Measurements from ENCODE around the gene GRAMD2B. TPM values are rescaled to one million over a fixed set of nuclear protein-coding genes. Genes with fewer than 3 reads are reported as not detected.
"Not testable (repeated sequence)": the region's sequence is repeated elsewhere in the genome, so short reads cannot be mapped to it uniquely, and the experiment has no call there.

GRAMD2B gene
- total RNA-seq, 2 donors from 2014 or later: 9.5 to 9.6 TPM

DNA sequence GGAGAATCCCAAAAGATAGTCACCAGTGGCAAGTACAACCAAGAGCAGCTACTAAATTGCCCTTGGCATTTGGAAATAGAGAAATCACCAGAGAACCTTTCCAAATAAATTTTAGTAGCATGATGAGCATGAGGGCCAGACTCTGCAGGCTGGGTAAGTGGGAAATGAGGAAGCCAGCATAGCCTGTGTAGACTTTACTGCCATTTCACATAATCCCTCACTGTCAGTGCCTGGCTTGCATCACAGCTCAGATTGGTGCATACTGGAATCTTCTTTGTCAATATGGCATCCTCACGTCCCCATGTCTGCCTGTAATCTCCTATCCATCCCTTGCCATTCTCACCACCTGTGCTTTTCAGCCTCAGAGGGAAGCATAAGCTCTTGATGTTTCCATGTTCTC, 14.5 kb downstream of the GRAMD2B start:
- Mint-ChIP-seq H3K36me3 (peaks cover 16 to 26% of the 10 kb centered on the region in 2 donors), H3K9me3 (peaks cover 0 to 7% of the 10 kb centered on the region in 2 donors), H3K27ac (peak overlapping the region in 1 of 2 donors; percentile 33)
- no peak for DNase-seq (ENCODE audit: low spot score in 2 of 2)
- no peak for ATAC-seq

- DNase-seq (ENCODE audit: low spot score in 2 of 2) (no peak), ATAC-seq (peak; percentile 96 to 98)
- Mint-ChIP-seq H3K36me3 (peaks cover 16 to 26% of the 10 kb centered on the region in 2 donors), H3K9me3 (peaks cover 0 to 7% of the 10 kb centered on the region in 2 donors), H3K27ac (peak overlapping the region; percentile 2 to 33)
Measured at GRCh38 chr5:126438267-126438666, 15.1 kb downstream of the GRAMD2B start.

DNA sequence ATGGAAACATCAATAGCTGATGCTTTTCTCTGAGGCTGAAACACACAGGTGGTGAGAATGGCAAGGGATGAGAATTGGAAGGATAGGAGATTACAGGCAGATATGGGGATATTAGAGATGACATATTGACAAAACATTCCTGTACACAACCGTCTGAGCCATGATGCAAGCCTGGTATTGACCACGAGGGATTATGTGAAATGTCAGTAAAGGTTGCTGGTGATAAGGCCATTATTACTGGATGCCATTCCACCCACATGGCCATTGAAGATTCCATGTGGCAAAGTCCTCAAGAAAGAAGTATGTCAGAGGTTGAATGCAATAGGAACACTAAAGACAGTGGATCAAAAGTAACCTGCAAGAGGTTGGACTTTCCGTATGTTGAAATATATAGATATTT, 15.7 kb downstream of the GRAMD2B start:
- peak overlapping the region in 1 of 2 donors; percentile 33 for H3K27ac Mint-ChIP-seq
- DNase-seq (ENCODE audit: low spot score in 2 of 2): no peak
- H3K9me3 Mint-ChIP-seq: peaks cover 0 to 7% of the 10 kb centered on the region in 2 donors
- no peak for ATAC-seq
- H3K36me3 Mint-ChIP-seq: peaks cover 16 to 26% of the 10 kb centered on the region in 2 donors

- not testable (repeated sequence) for DNase-seq (ENCODE audit: low spot score in 2 of 2); ATAC-seq; H3K27ac Mint-ChIP-seq; H3K9me3 Mint-ChIP-seq
- H3K36me3 Mint-ChIP-seq: peaks cover 16 to 32% of the 10 kb centered on the region in 2 donors
Measured at GRCh38 chr5:126439724-126440123, 16.5 kb downstream of the GRAMD2B start.

DNA sequence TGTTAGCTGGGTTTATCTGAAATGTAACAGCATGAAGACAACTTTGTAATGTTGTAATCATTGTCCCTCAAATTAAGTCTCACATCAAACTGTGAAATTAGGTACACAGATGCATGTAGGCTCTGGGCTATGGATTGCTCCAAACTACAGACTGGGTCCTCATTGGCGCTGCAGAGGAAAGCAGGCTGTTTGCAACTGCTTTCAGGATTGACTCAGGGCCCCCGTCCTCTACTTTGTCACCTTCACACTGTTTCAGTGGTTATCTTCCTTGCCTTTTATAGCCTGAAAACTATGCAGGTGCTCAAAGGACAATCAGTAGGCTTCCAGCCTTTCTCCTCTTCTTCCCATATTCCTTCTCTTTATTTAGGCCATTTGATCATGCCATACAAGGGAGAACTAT, 18.0 kb downstream of the GRAMD2B start:
- no peak for DNase-seq (ENCODE audit: low spot score in 2 of 2)
- Mint-ChIP-seq H3K9me3 (peaks cover 0 to 7% of the 10 kb centered on the region in 2 donors), H3K27ac (no peak overlapping the region), H3K36me3 (peaks cover 16 to 40% of the 10 kb centered on the region in 2 donors)
- ATAC-seq: no peak

DNA sequence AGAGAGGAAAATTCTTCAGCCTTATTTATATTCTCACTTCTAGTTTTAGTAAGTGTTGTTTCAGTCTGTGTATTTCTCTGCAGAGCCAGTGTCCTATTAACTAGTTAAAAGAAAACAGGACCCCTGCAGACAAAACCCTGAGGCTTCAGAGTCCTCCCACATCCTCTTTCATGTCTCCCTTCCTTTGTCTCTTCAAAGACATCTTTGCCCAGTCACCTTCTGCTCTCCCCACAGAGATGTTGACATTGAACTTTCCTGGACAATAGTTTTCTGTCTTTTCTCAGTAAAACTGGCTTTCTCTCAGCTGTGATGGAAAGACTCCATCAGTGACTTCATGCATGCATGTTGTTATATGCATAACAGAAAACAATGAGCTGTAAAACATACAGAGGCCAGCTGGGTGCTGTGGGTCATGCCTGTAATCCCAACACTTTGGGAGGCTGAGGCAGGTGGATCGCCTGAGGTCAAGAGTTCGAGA, 20.2 kb downstream of the GRAMD2B start:
- Mint-ChIP-seq H3K9me3 (no peaks in the 10 kb centered on the region), H3K27ac (peak overlapping the region; percentile 2 to 26), H3K36me3 (peaks cover 6 to 29% of the 10 kb centered on the region in 2 donors)
- DNase-seq (ENCODE audit: low spot score in 2 of 2) (no peak), ATAC-seq (peak; percentile 6 to 69)

DNA sequence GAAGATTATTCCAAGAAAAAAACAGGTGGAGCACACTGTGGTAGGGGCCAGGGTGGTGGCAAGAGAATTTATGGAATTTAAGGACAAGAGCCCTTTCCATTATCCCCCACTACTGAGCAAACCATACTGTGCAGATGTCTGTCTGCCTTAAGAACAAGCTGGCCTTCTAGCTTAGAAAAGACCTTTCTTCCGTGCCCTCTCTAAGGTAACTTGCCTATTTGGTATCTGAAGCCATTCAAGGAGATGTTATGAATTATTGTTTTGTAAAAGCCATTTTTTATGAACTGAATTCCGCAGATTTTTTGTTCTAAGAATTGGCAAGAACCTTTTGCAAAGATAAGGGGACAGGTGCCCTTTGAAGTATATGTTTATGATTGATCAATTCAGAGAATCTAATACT, 20.9 kb downstream of the GRAMD2B start:
- no peak for DNase-seq (ENCODE audit: low spot score in 2 of 2)
- peaks cover 0 to 24% of the 10 kb centered on the region in 2 donors for H3K36me3 Mint-ChIP-seq
- no peaks in the 10 kb centered on the region for H3K9me3 Mint-ChIP-seq
- ATAC-seq: no peak
- no peak overlapping the region for H3K27ac Mint-ChIP-seq

- Mint-ChIP-seq H3K9me3 (no peaks in the 10 kb centered on the region), H3K27ac (peak overlapping the region in 1 of 2 donors; percentile 3), H3K36me3 (peaks cover 0 to 14% of the 10 kb centered on the region in 2 donors)
- ATAC-seq (no peak), DNase-seq (ENCODE audit: low spot score in 2 of 2) (no peak)
Measured at GRCh38 chr5:126445502-126446174, 22.4 kb downstream of the GRAMD2B start.

DNA sequence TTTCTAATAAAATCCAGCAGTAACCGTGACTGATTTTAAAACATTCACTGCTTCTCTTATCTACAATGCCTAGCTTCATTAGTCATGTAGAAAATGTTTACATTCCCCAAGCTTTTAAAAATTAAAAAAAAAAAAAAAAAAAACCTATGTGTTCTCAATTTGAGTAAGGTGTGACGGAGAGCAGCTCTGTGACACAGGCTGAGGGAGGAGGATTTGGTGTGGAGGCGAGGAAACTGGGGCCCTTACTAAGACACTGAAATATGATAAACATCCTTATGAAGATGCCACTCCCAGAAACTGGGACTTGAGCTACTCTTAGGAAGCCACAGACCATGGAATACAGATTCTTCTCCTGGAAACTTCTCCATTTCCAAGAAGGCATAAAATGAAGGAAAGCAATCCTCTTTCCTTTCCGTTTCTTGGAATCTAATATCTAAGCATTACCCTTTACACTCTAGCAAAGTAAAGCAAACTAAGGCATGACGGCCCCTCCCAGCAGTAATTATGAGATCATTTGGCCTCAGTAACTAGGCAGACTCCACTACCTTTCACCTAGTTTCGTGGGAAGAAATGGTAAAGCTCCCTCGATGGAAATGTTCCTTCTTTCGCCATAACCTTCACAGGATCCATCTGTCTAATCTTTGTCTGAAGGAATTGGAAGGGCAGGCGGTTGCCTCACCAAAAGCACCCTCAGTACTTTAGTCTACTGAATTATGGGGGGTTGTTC, 23.5 kb downstream of the GRAMD2B start:
- DNase-seq (ENCODE audit: low spot score in 2 of 2) (peak in 1 of 2 donors; percentile 50), ATAC-seq (peak; percentile 68 to 74)
- H3K27ac Mint-ChIP-seq: peak overlapping the region; percentile 81 to 93
- no peaks in the 10 kb centered on the region for H3K9me3 Mint-ChIP-seq
- H3K36me3 Mint-ChIP-seq: peaks cover 0 to 18% of the 10 kb centered on the region in 2 donors

DNA sequence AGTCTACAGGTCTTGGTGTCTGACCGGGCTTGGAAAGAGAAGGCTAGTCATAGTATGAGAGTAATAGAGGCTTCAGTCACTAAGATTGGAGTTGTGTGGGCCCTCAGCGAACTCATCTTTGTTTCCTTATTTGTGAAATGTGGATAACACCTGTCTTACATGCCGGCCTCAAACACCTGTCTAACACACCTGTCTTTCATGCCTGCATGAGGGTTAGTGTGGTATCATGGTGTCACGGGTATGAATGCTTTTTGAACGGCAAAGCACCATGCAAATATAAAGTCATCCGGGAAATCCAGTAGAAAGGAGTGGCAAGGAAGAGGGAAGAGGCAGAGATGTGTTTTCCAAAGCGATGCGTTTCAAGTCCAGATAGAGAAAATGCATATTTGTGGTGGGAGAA, 25.5 kb downstream of the GRAMD2B start:
- Mint-ChIP-seq H3K27ac (peak overlapping the region; percentile 2 to 98), H3K9me3 (no peaks in the 10 kb centered on the region), H3K36me3 (peaks cover 0 to 30% of the 10 kb centered on the region in 2 donors)
- DNase-seq (ENCODE audit: low spot score in 2 of 2) (no peak), ATAC-seq (no peak)

DNA sequence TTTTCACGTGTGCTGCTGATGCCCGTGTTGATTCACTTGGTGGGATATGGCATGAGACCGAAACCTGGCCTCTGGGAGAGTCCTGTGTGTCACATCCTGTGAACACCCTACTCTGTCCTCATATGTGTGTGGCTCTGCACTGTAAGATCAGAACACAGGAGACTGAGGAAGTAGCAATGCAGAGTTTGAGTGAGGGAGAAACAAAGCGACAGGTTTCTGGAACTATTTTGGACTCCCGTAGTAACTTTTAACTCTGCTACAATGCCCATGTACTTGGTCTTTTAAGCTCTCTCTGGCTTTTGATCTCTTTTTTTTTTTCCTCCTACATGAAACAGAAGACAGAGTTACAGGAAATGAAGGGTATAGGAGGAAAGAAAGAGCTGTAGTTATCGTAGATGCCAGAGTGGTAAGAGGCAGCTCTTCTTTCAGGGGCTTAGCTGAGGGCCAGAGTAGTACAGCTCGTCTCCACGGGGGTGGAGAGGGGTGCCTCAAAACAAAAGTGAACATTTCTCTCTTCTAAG, 26.6 kb downstream of the GRAMD2B start:
- Mint-ChIP-seq H3K27ac (peak overlapping the region; percentile 98), H3K36me3 (peaks cover 0 to 23% of the 10 kb centered on the region in 2 donors), H3K9me3 (no peaks in the 10 kb centered on the region)
- peak; percentile 54 to 69 for DNase-seq (ENCODE audit: low spot score in 2 of 2)
- peak; percentile 88 to 94 for ATAC-seq

- no peaks in the 10 kb centered on the region for H3K9me3 Mint-ChIP-seq
- DNase-seq (ENCODE audit: low spot score in 2 of 2): no peak
- H3K27ac Mint-ChIP-seq: peak overlapping the region; percentile 98
- ATAC-seq: peak; percentile 24 to 48
- H3K36me3 Mint-ChIP-seq: peaks cover 0 to 18% of the 10 kb centered on the region in 2 donors
Measured at GRCh38 chr5:126450346-126450745, 27.1 kb downstream of the GRAMD2B start.

DNA sequence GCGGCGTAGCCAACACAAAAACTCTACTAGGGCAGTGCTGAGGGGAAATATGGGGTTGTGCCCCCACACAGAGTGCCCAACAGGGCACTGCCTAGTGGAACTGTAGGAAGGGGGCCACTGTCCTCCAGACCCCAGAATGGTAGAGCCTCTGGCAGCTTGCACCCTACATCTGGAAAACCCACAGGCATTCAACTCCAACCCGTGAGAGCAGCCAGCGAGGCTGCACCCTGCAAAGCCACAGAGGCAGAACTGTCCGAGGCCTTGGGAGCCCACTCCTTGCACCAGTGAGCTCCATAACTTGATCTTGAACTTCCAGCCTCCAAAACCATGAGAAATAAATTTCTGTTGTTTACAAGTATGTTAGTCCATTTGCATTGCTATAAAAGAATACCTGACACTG, 27.7 kb downstream of the GRAMD2B start:
- H3K9me3 Mint-ChIP-seq: no peaks in the 10 kb centered on the region
- ATAC-seq (no peak), DNase-seq (ENCODE audit: low spot score in 2 of 2) (no peak)
- peak overlapping the region; percentile 98 for H3K27ac Mint-ChIP-seq
- peaks cover 0 to 16% of the 10 kb centered on the region in 2 donors for H3K36me3 Mint-ChIP-seq

DNA sequence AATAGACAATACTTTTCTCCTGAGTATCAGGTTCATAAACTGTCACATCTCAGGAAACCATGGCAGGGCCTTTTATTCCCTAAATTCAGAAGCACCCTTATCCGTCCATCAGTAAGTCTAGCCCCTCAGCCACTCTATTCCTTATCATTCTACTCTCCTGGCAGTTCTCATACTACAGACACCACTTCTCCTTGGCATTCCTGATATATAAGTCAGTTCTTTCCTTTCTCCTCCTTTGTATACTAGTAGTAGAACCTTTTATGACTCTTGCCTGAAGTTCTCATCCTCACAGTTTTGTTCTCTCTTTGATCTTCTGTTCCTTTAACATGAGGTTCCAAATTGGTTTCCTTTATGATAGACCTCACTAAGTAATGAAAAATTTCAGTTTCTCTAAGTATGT, 29.3 kb downstream of the GRAMD2B start:
- peak overlapping the region in 1 of 2 donors; percentile 9 for H3K27ac Mint-ChIP-seq
- no peak for DNase-seq (ENCODE audit: low spot score in 2 of 2)
- H3K9me3 Mint-ChIP-seq: no peaks in the 10 kb centered on the region

GRCh38 chr5:126454081-126454480, 30.9 kb downstream of the GRAMD2B start:
- Mint-ChIP-seq H3K9me3 (no peaks in the 10 kb centered on the region), H3K27ac (no peak overlapping the region), H3K36me3 (peaks cover 0 to 16% of the 10 kb centered on the region in 2 donors)
- ATAC-seq: no peak
- no peak for DNase-seq (ENCODE audit: low spot score in 2 of 2)

More for the DNA sequence above, 29.3 kb downstream of the GRAMD2B start:
- ATAC-seq: no peak
- H3K36me3 Mint-ChIP-seq: peaks cover 0 to 16% of the 10 kb centered on the region in 2 donors

DNA sequence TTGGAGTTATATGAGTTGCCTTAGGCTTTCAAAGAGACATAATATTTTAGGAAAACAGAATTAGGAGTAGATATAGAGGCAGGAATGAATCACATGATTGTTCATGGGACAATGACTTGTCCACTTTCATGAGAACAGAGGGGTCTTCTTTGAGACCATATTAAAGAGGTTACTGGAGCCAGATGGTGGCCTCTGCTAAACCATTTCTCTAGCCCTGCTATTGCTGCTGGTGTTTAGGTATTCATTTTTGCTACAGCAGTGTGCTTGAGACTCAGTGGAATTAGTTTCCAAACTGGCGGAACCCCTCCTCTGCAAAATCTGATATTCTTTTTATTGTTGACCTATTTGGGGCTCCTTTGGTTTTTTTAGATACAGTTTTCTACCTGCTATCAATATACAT, 31.3 kb downstream of the GRAMD2B start:
- ATAC-seq: no peak
- no peak overlapping the region for H3K27ac Mint-ChIP-seq
- H3K9me3 Mint-ChIP-seq: no peaks in the 10 kb centered on the region
- peaks cover 0 to 16% of the 10 kb centered on the region in 2 donors for H3K36me3 Mint-ChIP-seq
- no peak for DNase-seq (ENCODE audit: low spot score in 2 of 2)

GRCh38 chr5:126455264-126455663, 32.1 kb downstream of the GRAMD2B start:
- peaks cover 0 to 16% of the 10 kb centered on the region in 2 donors for H3K36me3 Mint-ChIP-seq
- H3K27ac Mint-ChIP-seq: no peak overlapping the region
- DNase-seq (ENCODE audit: low spot score in 2 of 2) (no peak), ATAC-seq (no peak)
- no peaks in the 10 kb centered on the region for H3K9me3 Mint-ChIP-seq

Measured in activated naive CD4-positive, alpha-beta T cell treated with anti-CD3 and anti-CD28 coated beads, Interleukin-2, amount 50 U/mL, for 72 hours (primary cell).